Sigmoid colon (tissue), 7 donors: ENCODE results near the gene RAMAC. TPM values are rescaled to one million over a fixed set of nuclear protein-coding genes. Genes with fewer than 3 reads are reported as not detected.
"Not testable (repeated sequence)": the region's sequence is repeated elsewhere in the genome, so short reads cannot be mapped to it uniquely, and the experiment has no call there.

Experiments used
- DNase-seq: peaks from one replicate; pipeline ENCODE4 v3.0.0-alpha.2; 2019
- H3K27ac ChIP-seq, 4 donors: fragments of 200-600 bp; sonication (generic); one replicate each; pipeline ENCODE4 v1.5.1; 2016 to 2019; ENCODE audit warnings: mild to moderate bottlenecking in 1 of 4
- H3K27me3 ChIP-seq, 3 donors: fragments of 200-600 bp; sonication (generic); one replicate each; pipeline ENCODE4 v1.5.1; 2019; ENCODE audit warnings: mild to moderate bottlenecking in 1 of 3
- H3K36me3 ChIP-seq, 4 donors: fragments of 200-600 bp; sonication (generic); one replicate each; pipeline ENCODE4 v1.5.1; 2016 to 2019
- H3K4me1 ChIP-seq, 4 donors: fragments of 200-600 bp; sonication (generic); one replicate each; pipeline ENCODE4 v1.5.1; 2017 to 2019
- H3K4me3 ChIP-seq, 4 donors: fragments of 200-600 bp; sonication (generic); one replicate each; pipeline ENCODE4 v1.5.1; 2017 to 2019; ENCODE audit warnings: mild to moderate bottlenecking in 2 of 4, moderate library complexity in 1 of 4
- H3K9me3 ChIP-seq, 4 donors: fragments of 200-600 bp in 3 of 4; sonication (generic) in 3 of 4; one replicate each; pipeline versions ENCODE4 v1.5.1 to v1.6.1; 2013 to 2019
- CTCF ChIP-seq, 4 experiments: fragments of 450-650 bp in 3 of 4; fragments of 200-600 bp in 1 of 4; IDR thresholded peaks; one replicate each; pipeline ENCODE4 v1.5.1; 2016 to 2019; ENCODE audit warnings: antibody characterized with exemption in 4 of 4, mild to moderate bottlenecking in 3 of 4, moderate library complexity in 2 of 4
- EP300 ChIP-seq, 4 donors: sonication (generic); formaldehyde crosslinking; IDR thresholded peaks; one replicate each; pipeline ENCODE4 v1.6.1; 2017; ENCODE audit warnings: antibody characterized with exemption in 4 of 4
- POLR2A ChIP-seq, 2 donors: fragments of 450-650 bp; IDR thresholded peaks; one replicate each; pipeline ENCODE4 v1.6.1; 2016; ENCODE audit warnings: antibody characterized with exemption in 2 of 2, mild to moderate bottlenecking in 2 of 2, moderate library complexity in 2 of 2
- POLR2AphosphoS5 ChIP-seq, 4 donors: sonication (generic); formaldehyde crosslinking; IDR thresholded peaks; one replicate each; pipeline ENCODE4 v1.6.1; 2017; ENCODE audit warnings: antibody characterized with exemption in 4 of 4
- WGBS, 2 donors: extraction: QIAGEN DNeasy Blood & Tissue Kit; methylation state at CpG; one replicate each; pipeline ENCODE4 v1.1.7; 2013; 5-methylcytosine and 5-hydroxymethylcytosine counted together
- intact Hi-C: fragments of 100-400 bp; cut with DNase I; formaldehyde crosslinking; loops from one replicate; pipeline ENCODE4 v1.15.1; 2023
- polyA plus RNA-seq, 3 donors: library from polyadenylated mRNA; stranded (reverse); fragments of 200-250 nt; gene quantifications; one replicate each; pipeline ENCODE4 v1.2.3, GENCODE V29; 2013
- total RNA-seq, 4 donors: library from RNA; depleted of rRNA; stranded (reverse); fragments of >200 nt; gene quantifications; one replicate each; pipeline ENCODE4 v1.1.0, GENCODE V29; 2016
- donor health status: healthy with polysubstance abuse.
- donor health status: Bipolar disorder and iron deficiency.
- donor health status: healthy.

RAMAC gene
- total and polyA plus RNA-seq, 7 donors, result 10.8 to 40.2 (median 19.8) TPM

GRCh38 chr15:83014205-83014653 lies 28.2 kb downstream of the RAMAC start:
- intact Hi-C loops, result loop anchor here (5.0 kb wide), 1 partner anchor 193 kb away; the partner anchor contains the start of gene HDGFL3
- Histone ChIP-seq H3K27me3 (no peaks in the 10 kb centered on the region), H3K4me3 (no peak overlapping the region), H3K4me1 (peaks cover 0 to 33% (median 18%) of the 10 kb centered on the region in 4 donors), H3K36me3 (peaks cover 8 to 49% (median 13%) of the 10 kb centered on the region in 4 donors), H3K9me3 (no peaks in the 10 kb centered on the region), H3K27ac (no peak overlapping the region)
- TF ChIP-seq POLR2AphosphoS5 (IDR thresholded peaks at IDR 0.05), result no peak
- TF ChIP-seq CTCF (IDR thresholded peaks at IDR 0.05), result no peak
- no peak for TF ChIP-seq EP300 (IDR thresholded peaks at IDR 0.05)
- no peak for TF ChIP-seq POLR2A (IDR thresholded peaks at IDR 0.05)
- 66 to 70% methylated on average over 5 of the region's 5 CpGs for WGBS, 2 donors
- DNase-seq, result no peak

DNA sequence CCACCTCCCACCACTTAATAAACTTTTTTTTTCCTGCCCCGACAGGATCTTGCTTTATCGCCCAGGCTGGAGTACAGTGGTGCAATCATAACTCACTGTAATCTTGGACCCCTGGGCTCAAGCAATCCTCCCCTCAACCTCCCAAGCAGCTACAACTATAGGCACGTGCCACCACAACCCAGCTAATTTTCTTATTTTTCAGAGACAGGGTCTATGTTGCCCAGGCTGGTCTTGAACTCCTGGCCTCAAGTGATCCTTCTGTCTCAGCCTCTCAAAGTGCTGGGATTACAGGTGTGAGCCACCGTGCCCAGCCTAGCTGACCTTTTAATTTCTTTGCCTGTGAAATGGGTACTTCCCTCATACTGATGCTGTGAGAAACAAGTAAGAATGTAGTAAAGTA lies 29.4 kb downstream of the RAMAC start:
- intact Hi-C loops, result no loop called here
- Histone ChIP-seq H3K9me3 (no peaks in the 10 kb centered on the region), H3K36me3 (peaks cover 9 to 52% (median 18%) of the 10 kb centered on the region in 4 donors), H3K4me3 (no peak overlapping the region), H3K27me3 (no peaks in the 10 kb centered on the region), H3K27ac (no peak overlapping the region), H3K4me1 (peaks cover 0 to 22% (median 14%) of the 10 kb centered on the region in 4 donors)
- TF ChIP-seq CTCF (IDR thresholded peaks at IDR 0.05) (no peak), EP300 (IDR thresholded peaks at IDR 0.05) (no peak), POLR2AphosphoS5 (IDR thresholded peaks at IDR 0.05) (no peak), POLR2A (IDR thresholded peaks at IDR 0.05) (no peak)
- DNase-seq, result no peak
- WGBS, 2 donors, result 86 to 90% methylated on average over 4 of the region's 4 CpGs

DNA sequence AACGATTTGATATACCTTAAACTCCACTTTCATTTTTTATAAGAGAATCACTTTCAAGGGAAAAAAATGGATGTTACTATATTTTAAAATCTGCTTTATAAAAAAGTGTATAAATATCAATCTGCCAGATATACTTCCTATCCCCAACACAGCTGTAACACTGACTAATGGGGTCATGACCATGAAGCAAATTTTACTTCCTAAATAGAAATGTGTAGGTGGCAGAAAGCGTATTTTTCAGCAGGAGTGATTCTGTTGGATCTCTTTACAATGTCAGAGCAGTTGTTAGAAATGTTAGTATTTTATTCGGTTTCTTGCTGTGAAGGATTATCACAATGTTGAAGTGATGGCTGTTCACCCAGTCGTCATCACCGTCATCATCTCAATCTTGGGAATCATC lies 30.9 kb downstream of the RAMAC start:
- DNase-seq, result no peak
- H3K27me3 ChIP-seq, result no peaks in the 10 kb centered on the region
- H3K4me1 ChIP-seq, result peaks cover 0 to 14% (median 7%) of the 10 kb centered on the region in 4 donors
- intact Hi-C loops, result no loop called here
- H3K36me3 ChIP-seq, result peaks cover 9 to 63% (median 19%) of the 10 kb centered on the region in 4 donors
- H3K27ac ChIP-seq, result no peak overlapping the region
- WGBS, 2 donors, result 88 to 90% methylated on average over 5 of the region's 5 CpGs
- H3K4me3 ChIP-seq, result no peak overlapping the region
- H3K9me3 ChIP-seq, result no peaks in the 10 kb centered on the region
- TF ChIP-seq POLR2AphosphoS5 (IDR thresholded peaks at IDR 0.05), result no peak

DNA sequence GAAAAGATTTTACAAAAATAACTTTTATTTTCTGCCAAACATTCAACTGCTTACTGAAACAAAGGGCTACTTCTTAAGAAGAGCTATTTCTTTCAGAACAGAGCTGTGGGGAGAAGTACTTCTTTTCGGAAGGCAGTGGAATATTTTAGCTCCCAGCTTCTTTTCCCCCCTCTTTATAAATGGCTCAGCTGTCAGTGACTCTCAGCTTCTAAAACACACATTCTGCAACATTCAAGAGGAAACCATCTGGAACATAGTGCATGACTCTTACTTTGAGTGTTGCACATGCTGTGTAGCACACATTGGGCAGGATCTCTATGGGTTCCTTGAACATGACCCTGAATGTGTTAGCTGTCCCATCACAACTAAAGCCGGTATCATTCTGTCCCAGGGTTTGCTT lies 32.4 kb downstream of the RAMAC start:
- no peaks in the 10 kb centered on the region for H3K9me3 ChIP-seq
- DNase-seq, result no peak
- H3K27ac ChIP-seq, result no peak overlapping the region
- TF ChIP-seq CTCF (IDR thresholded peaks at IDR 0.05), result no peak
- TF ChIP-seq POLR2A (IDR thresholded peaks at IDR 0.05), result no peak
- no peak for TF ChIP-seq POLR2AphosphoS5 (IDR thresholded peaks at IDR 0.05)
- TF ChIP-seq EP300 (IDR thresholded peaks at IDR 0.05), result no peak
- H3K4me1 ChIP-seq, result no peaks in the 10 kb centered on the region
- intact Hi-C loops, result no loop called here
- no peak overlapping the region for H3K4me3 ChIP-seq
- peaks cover 9 to 65% (median 19%) of the 10 kb centered on the region in 4 donors for H3K36me3 ChIP-seq
- WGBS, 2 donors, result 97 to 98% methylated on average over 2 of the region's 2 CpGs
- H3K27me3 ChIP-seq, result no peaks in the 10 kb centered on the region

- 96 to 97% methylated on average over 8 of the region's 8 CpGs for WGBS, 2 donors
- DNase-seq, result no peak
- H3K36me3 ChIP-seq, result peaks cover 0 to 42% (median 12%) of the 10 kb centered on the region in 4 donors
- H3K27ac ChIP-seq, result no peak overlapping the region
- TF ChIP-seq POLR2A (IDR thresholded peaks at IDR 0.05) (no peak), POLR2AphosphoS5 (IDR thresholded peaks at IDR 0.05) (no peak), EP300 (IDR thresholded peaks at IDR 0.05) (no peak), CTCF (IDR thresholded peaks at IDR 0.05) (no peak)
- no peaks in the 10 kb centered on the region for H3K9me3 ChIP-seq
- H3K4me3 ChIP-seq, result no peak overlapping the region
- intact Hi-C loops, result no loop called here
- no peaks in the 10 kb centered on the region for H3K4me1 ChIP-seq
- H3K27me3 ChIP-seq, result no peaks in the 10 kb centered on the region
Observed at GRCh38 chr15:83030021-83030420, 44.0 kb downstream of the RAMAC start.

- H3K4me1 ChIP-seq, DNase-seq, intact Hi-C loops, H3K27ac ChIP-seq, H3K4me3 ChIP-seq, H3K27me3 ChIP-seq, H3K9me3 ChIP-seq: not testable (repeated sequence)
- 97 to 99% methylated on average over 6 of the region's 6 CpGs for WGBS, 2 donors
- H3K36me3 ChIP-seq, result peaks cover 0 to 42% (median 12%) of the 10 kb centered on the region in 4 donors
Observed at GRCh38 chr15:83031234-83031633, 45.2 kb downstream of the RAMAC start.
